HEK293 (cell line): ENCODE data around the gene FMN1.

Experiments used
- CTCF ChIA-PET: fragments of 350-600 bp; formaldehyde crosslinking; extraction: SDS; loops from one replicate; lab custom pipeline; 2021; ENCODE audit warnings: antibody characterized with exemption; lab: Yijun Ruan, JAX
- POLR2A ChIA-PET: fragments of 300-600 bp; formaldehyde crosslinking; extraction: SDS; loops from one replicate; lab custom pipeline; 2020; ENCODE audit warnings: antibody characterized with exemption, inconsistent platforms; lab: Yijun Ruan, JAX
- H3K27ac ChIP-seq: fragments of 200-500 bp; sonication (Bioruptor generic); 2 replicates; pipeline ENCODE4 v1.5.1; 2014; ENCODE audit warnings: low read depth, low read length, control low read depth, inconsistent platforms; ENCODE audit errors: extremely low read depth
- H3K36me3 ChIP-seq, 2 experiments: fragments of 200-500 bp in 1 of 2; sonication (Bioruptor generic) in 1 of 2; 1 replicate in 1 of 2; 2 replicates in 1 of 2; pipeline ENCODE4 v1.5.1; 2014 to 2017; ENCODE audit warnings: inconsistent platforms in 2 of 2, low read length in 2 of 2; ENCODE audit not compliant: control insufficient read depth in 2 of 2, insufficient read depth in 1 of 2
- H3K4me1 ChIP-seq: fragments of 200-500 bp; sonication (Bioruptor generic); 2 replicates; pipeline ENCODE4 v1.5.1; 2014; ENCODE audit warnings: mild to moderate bottlenecking, low read length, inconsistent platforms; ENCODE audit not compliant: control insufficient read depth, insufficient read depth
- H3K4me3 ChIP-seq: 2 replicates; pipeline ENCODE4 v1.5.1; 2011; ENCODE audit warnings: low read depth, mild to moderate bottlenecking, control low read depth, low read length, moderate library complexity
- H3K9me3 ChIP-seq: fragments of 200-500 bp; sonication (Bioruptor generic); 2 replicates; pipeline ENCODE4 v1.5.1; 2014; ENCODE audit warnings: low read depth, low read length, inconsistent platforms; ENCODE audit not compliant: control insufficient read depth, insufficient read depth
- KLF9 ChIP-seq: fragments of 450-650 bp; formaldehyde crosslinking; IDR thresholded peaks from 2 replicates; pipeline ENCODE4 v1.5.1; 2016; ENCODE audit warnings: missing biosample characterization, missing genetic modification characterization, low read depth
- MYNN ChIP-seq: fragments of 450-650 bp; formaldehyde crosslinking; IDR thresholded peaks from 2 replicates; pipeline ENCODE4 v1.5.1; 2016; ENCODE audit warnings: missing biosample characterization, missing genetic modification characterization, borderline replicate concordance
- MZF1 ChIP-seq: fragments of 450-650 bp; formaldehyde crosslinking; IDR thresholded peaks from 2 replicates; pipeline ENCODE4 v1.5.1; 2017; ENCODE audit warnings: missing biosample characterization, missing genetic modification characterization, borderline replicate concordance
- OVOL3 ChIP-seq: fragments of 450-650 bp; formaldehyde crosslinking; IDR thresholded peaks from 2 replicates; pipeline ENCODE4 v1.5.1; 2016; ENCODE audit warnings: missing biosample characterization, missing genetic modification characterization
- REPIN1 ChIP-seq: fragments of 450-650 bp; formaldehyde crosslinking; IDR thresholded peaks from 2 replicates; pipeline ENCODE4 v1.5.1; 2017; ENCODE audit warnings: missing biosample characterization, missing genetic modification characterization, low read depth
- SCRT1 ChIP-seq: fragments of 450-650 bp; formaldehyde crosslinking; IDR thresholded peaks from 2 replicates; pipeline ENCODE4 v1.5.1; 2016; ENCODE audit warnings: missing biosample characterization, missing genetic modification characterization, borderline replicate concordance
- SCRT2 ChIP-seq: fragments of 450-650 bp; formaldehyde crosslinking; IDR thresholded peaks from 2 replicates; pipeline ENCODE4 v1.5.1; 2016; ENCODE audit warnings: missing biosample characterization, missing genetic modification characterization
- SETDB1 ChIP-seq: IDR thresholded peaks from one replicate; pipeline ENCODE4 v1.6.1; 2017; ENCODE audit warnings: mild to moderate bottlenecking, low read length, moderate library complexity, mixed read lengths; ENCODE audit not compliant: insufficient read length
- ZBTB17 ChIP-seq: fragments of 450-650 bp; formaldehyde crosslinking; IDR thresholded peaks from 2 replicates; pipeline ENCODE4 v1.5.1; 2016; ENCODE audit warnings: missing biosample characterization, missing genetic modification characterization
- ZBTB21 ChIP-seq: fragments of 450-650 bp; formaldehyde crosslinking; IDR thresholded peaks from 2 replicates; pipeline ENCODE4 v1.5.1; 2017; ENCODE audit warnings: missing biosample characterization, missing genetic modification characterization
- ZNF140 ChIP-seq: fragments of 450-650 bp; formaldehyde crosslinking; IDR thresholded peaks from 2 replicates; pipeline ENCODE4 v1.5.1; 2016; ENCODE audit warnings: missing biosample characterization, missing genetic modification characterization
- ZNF157 ChIP-seq: fragments of 450-650 bp; formaldehyde crosslinking; IDR thresholded peaks from 2 replicates; pipeline ENCODE4 v1.5.1; 2016; ENCODE audit warnings: missing biosample characterization, missing genetic modification characterization
- ZNF16 ChIP-seq: fragments of 450-650 bp; formaldehyde crosslinking; IDR thresholded peaks from 2 replicates; pipeline ENCODE4 v1.5.1; 2016; ENCODE audit warnings: low read depth, missing biosample characterization, missing genetic modification characterization
- ZNF175 ChIP-seq: fragments of 450-650 bp; formaldehyde crosslinking; IDR thresholded peaks from 2 replicates; pipeline ENCODE4 v1.5.1; 2016; ENCODE audit warnings: missing biosample characterization, missing genetic modification characterization
- ZNF184 ChIP-seq: fragments of 450-650 bp; IDR thresholded peaks from 2 replicates; pipeline ENCODE4 v1.5.1; 2018; ENCODE audit warnings: missing biosample characterization, mild to moderate bottlenecking, missing genetic modification characterization
- ZNF2 ChIP-seq: fragments of 450-650 bp; formaldehyde crosslinking; IDR thresholded peaks from 2 replicates; pipeline ENCODE4 v1.5.1; 2016; ENCODE audit warnings: missing biosample characterization, missing genetic modification characterization
- ZNF266 ChIP-seq: fragments of 450-650 bp; formaldehyde crosslinking; IDR thresholded peaks from 2 replicates; pipeline ENCODE4 v1.5.1; 2016; ENCODE audit warnings: missing biosample characterization, missing genetic modification characterization, low read depth
- ZNF274 ChIP-seq, 2 experiments: fragments of 200-500 bp in 1 of 2; fragments of 450-650 bp in 1 of 2; sonication (Bioruptor generic) in 1 of 2; formaldehyde crosslinking in 1 of 2; IDR thresholded peaks; 2 replicates each; pipeline versions ENCODE4 v1.5.1 to v1.6.1; 2014 to 2016; ENCODE audit warnings: borderline replicate concordance in 1 of 2, inconsistent platforms in 1 of 2, low read length in 1 of 2, missing biosample characterization in 1 of 2, missing genetic modification characterization in 1 of 2
- ZNF423 ChIP-seq: fragments of 450-650 bp; formaldehyde crosslinking; IDR thresholded peaks from 2 replicates; pipeline ENCODE4 v1.5.1; 2016; ENCODE audit warnings: missing biosample characterization, missing genetic modification characterization
- ZNF529 ChIP-seq: fragments of 450-650 bp; formaldehyde crosslinking; IDR thresholded peaks from 2 replicates; pipeline ENCODE4 v1.5.1; 2017; ENCODE audit warnings: missing genetic modification characterization, missing biosample characterization; ENCODE audit not compliant: insufficient replicate concordance
- ZNF571 ChIP-seq: fragments of 450-650 bp; formaldehyde crosslinking; IDR thresholded peaks from 2 replicates; pipeline ENCODE4 v1.5.0; 2017; ENCODE audit warnings: missing biosample characterization, missing genetic modification characterization
- ZNF629 ChIP-seq: fragments of 450-650 bp; formaldehyde crosslinking; IDR thresholded peaks from 2 replicates; pipeline ENCODE4 v1.5.1; 2017; ENCODE audit warnings: missing biosample characterization, missing genetic modification characterization
- ZNF664 ChIP-seq: fragments of 450-650 bp; formaldehyde crosslinking; IDR thresholded peaks from 2 replicates; pipeline ENCODE4 v1.5.1; 2016; ENCODE audit warnings: missing biosample characterization, missing genetic modification characterization
- ZNF776 ChIP-seq: fragments of 450-650 bp; formaldehyde crosslinking; IDR thresholded peaks from 2 replicates; pipeline ENCODE4 v1.5.0; 2017; ENCODE audit warnings: missing biosample characterization, missing genetic modification characterization, borderline replicate concordance
- ZNF791 ChIP-seq: fragments of 450-650 bp; formaldehyde crosslinking; IDR thresholded peaks from 2 replicates; pipeline ENCODE4 v1.5.1; 2016; ENCODE audit warnings: missing biosample characterization, missing genetic modification characterization
- ZNF830 ChIP-seq: fragments of 450-650 bp; IDR thresholded peaks from 2 replicates; pipeline ENCODE4 v1.5.0; 2018; ENCODE audit warnings: missing biosample characterization, missing genetic modification characterization, low read depth, mild to moderate bottlenecking, moderate library complexity
- TF ChIP-seq, protein P1 (sequence below): fragments of 450-650 bp; formaldehyde crosslinking; IDR thresholded peaks from 2 replicates; pipeline ENCODE4 v1.5.1; 2016; ENCODE audit warnings: missing biosample characterization, missing genetic modification characterization
- TF ChIP-seq, protein P2 (sequence below): fragments of 450-650 bp; formaldehyde crosslinking; IDR thresholded peaks from 2 replicates; pipeline ENCODE4 v1.5.1; 2016; ENCODE audit warnings: missing biosample characterization, missing genetic modification characterization

FMN1 gene

GRCh38 chr15:32903591-32904290 is 290.8 kb downstream of the FMN1 start:
- no peaks in the 10 kb centered on the region for H3K9me3 ChIP-seq
- no peak overlapping the region for H3K27ac ChIP-seq
- POLR2A ChIA-PET: no interaction called here
- no peak overlapping the region for H3K4me3 ChIP-seq
- H3K36me3 ChIP-seq: no peaks in the 10 kb centered on the region
- CTCF ChIA-PET: interaction anchor here (1.1 kb wide), 1 partner anchor 118 kb away, joined by 3 read pairs; no protein-coding TSS in a partner anchor
- TF ChIP-seq ZNF423 (tag by site-specific recombination): no peak
- TF ChIP-seq ZNF175 (tag by site-specific recombination): no peak
- no peak for TF ChIP-seq ZNF184 (tag by site-specific recombination)
- no peak for TF ChIP-seq ZNF791 (tag by site-specific recombination)
- TF ChIP-seq, protein P1, sequence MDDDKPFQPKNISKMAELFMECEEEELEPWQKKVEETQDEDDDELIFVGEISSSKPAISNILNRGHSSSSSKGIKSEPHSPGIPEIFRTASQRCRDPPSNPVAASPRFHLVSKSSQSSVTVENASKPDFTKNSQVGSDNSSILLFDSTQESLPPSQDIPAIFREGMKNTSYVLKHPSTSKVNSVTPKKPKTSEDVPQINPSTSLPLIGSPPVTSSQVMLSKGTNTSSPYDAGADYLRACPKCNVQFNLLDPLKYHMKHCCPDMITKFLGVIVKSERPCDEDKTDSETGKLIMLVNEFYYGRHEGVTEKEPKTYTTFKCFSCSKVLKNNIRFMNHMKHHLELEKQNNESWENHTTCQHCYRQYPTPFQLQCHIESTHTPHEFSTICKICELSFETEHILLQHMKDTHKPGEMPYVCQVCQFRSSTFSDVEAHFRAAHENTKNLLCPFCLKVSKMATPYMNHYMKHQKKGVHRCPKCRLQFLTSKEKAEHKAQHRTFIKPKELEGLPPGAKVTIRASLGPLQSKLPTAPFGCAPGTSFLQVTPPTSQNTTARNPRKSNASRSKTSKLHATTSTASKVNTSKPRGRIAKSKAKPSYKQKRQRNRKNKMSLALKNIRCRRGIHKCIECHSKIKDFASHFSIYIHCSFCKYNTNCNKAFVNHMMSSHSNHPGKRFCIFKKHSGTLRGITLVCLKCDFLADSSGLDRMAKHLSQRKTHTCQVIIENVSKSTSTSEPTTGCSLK (tag by site-specific recombination): no peak
- no peak for TF ChIP-seq ZNF140 (tag by site-specific recombination)
- no peak for TF ChIP-seq OVOL3 (tag by site-specific recombination)
- TF ChIP-seq ZNF664: no peak
- no peak for TF ChIP-seq ZNF266 (tag by site-specific recombination)
- no peak for TF ChIP-seq KLF9 (tag by site-specific recombination)
- no peak for TF ChIP-seq ZNF830 (tag by site-specific recombination)
- no peak for TF ChIP-seq ZNF571 (tag by site-specific recombination)
- no peak for TF ChIP-seq SCRT2
- no peak for TF ChIP-seq MYNN (tag by site-specific recombination)
- TF ChIP-seq, protein P2, sequence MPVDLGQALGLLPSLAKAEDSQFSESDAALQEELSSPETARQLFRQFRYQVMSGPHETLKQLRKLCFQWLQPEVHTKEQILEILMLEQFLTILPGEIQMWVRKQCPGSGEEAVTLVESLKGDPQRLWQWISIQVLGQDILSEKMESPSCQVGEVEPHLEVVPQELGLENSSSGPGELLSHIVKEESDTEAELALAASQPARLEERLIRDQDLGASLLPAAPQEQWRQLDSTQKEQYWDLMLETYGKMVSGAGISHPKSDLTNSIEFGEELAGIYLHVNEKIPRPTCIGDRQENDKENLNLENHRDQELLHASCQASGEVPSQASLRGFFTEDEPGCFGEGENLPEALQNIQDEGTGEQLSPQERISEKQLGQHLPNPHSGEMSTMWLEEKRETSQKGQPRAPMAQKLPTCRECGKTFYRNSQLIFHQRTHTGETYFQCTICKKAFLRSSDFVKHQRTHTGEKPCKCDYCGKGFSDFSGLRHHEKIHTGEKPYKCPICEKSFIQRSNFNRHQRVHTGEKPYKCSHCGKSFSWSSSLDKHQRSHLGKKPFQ (tag by site-specific recombination): no peak
- TF ChIP-seq ZBTB21 (tag by site-specific recombination): no peak
- TF ChIP-seq SETDB1: no peak
- TF ChIP-seq ZNF629 (tag by site-specific recombination): no peak
- no peaks in the 10 kb centered on the region for H3K4me1 ChIP-seq

- H3K9me3 ChIP-seq: no peaks in the 10 kb centered on the region
- TF ChIP-seq SCRT1 (tag by site-specific recombination): no peak
- TF ChIP-seq, all 188 proteins: peak for 0
- ChIA-PET POLR2A (no interaction called here), CTCF (no interaction called here)
- Histone ChIP-seq H3K27ac (no peak overlapping the region), H3K36me3 (no peaks in the 10 kb centered on the region), H3K4me1 (no peaks in the 10 kb centered on the region), H3K4me3 (no peak overlapping the region)
Observed at GRCh38 chr15:32901995-32902394, 292.5 kb downstream of the FMN1 start.

- ChIA-PET CTCF (no interaction called here), POLR2A (no interaction called here)
- no peak for TF ChIP-seq ZNF776
- TF ChIP-seq ZNF571 (tag by site-specific recombination): no peak
- TF ChIP-seq REPIN1 (tag by site-specific recombination): no peak
- no peak for TF ChIP-seq ZNF157 (tag by site-specific recombination)
- TF ChIP-seq ZNF529 (tag by site-specific recombination): no peak
- TF ChIP-seq ZBTB17: no peak
- no peak for TF ChIP-seq ZNF16
- no peak for TF ChIP-seq MZF1 (tag by site-specific recombination)
- TF ChIP-seq ZNF274 (IDR thresholded peaks at IDR 0.05; ENCODE audit: low read length): no peak
- no peak for TF ChIP-seq ZNF274 (tag by site-specific recombination; IDR thresholded peaks at IDR 0.05; ENCODE audit: borderline replicate concordance)
- no peak for TF ChIP-seq ZNF2 (tag by site-specific recombination)
Observed at GRCh38 chr15:32901192-32901591, 293.3 kb downstream of the FMN1 start.

More at GRCh38 chr15:32901192-32901591, 293.3 kb downstream of the FMN1 start:
- Histone ChIP-seq H3K9me3 (no peaks in the 10 kb centered on the region), H3K27ac (no peak overlapping the region), H3K36me3 (no peaks in the 10 kb centered on the region), H3K4me1 (no peaks in the 10 kb centered on the region), H3K4me3 (no peak overlapping the region)
